ENCODE measurements around the gene ZMIZ1.

The ZMIZ1 gene

GRCh38 chr10:79118286-79119202 is 49.8 kb downstream of the ZMIZ1 start:
- H3K4me1 ChIP-seq (ENCODE audit: control insufficient read depth in 2 of 2, insufficient read depth in 2 of 2, low read length in 2 of 2): peaks cover 21 to 23% of the 10 kb centered on the region in 2 donors
- H3K9me3 ChIP-seq (ENCODE audit: control insufficient read depth in 2 of 2, low read length in 2 of 2): no peaks in the 10 kb centered on the region
- H3K36me3 ChIP-seq (ENCODE audit: control insufficient read depth in 2 of 2, insufficient read depth in 2 of 2, low read length in 2 of 2): peaks cover 32 to 38% of the 10 kb centered on the region in 2 donors
- H3K27me3 ChIP-seq (ENCODE audit: control insufficient read depth in 2 of 2, insufficient read depth in 2 of 2, low read length in 2 of 2): no peaks in the 10 kb centered on the region
- no peak overlapping the region for H3K4me3 ChIP-seq (ENCODE audit: low read length in 2 of 2)
- H3K27ac ChIP-seq (ENCODE audit: low read depth in 2 of 2, low read length in 2 of 2): no peak overlapping the region
- no peak overlapping the region for H3K9ac ChIP-seq (ENCODE audit: low read depth in 1 of 2, low read length in 2 of 2)

DNA sequence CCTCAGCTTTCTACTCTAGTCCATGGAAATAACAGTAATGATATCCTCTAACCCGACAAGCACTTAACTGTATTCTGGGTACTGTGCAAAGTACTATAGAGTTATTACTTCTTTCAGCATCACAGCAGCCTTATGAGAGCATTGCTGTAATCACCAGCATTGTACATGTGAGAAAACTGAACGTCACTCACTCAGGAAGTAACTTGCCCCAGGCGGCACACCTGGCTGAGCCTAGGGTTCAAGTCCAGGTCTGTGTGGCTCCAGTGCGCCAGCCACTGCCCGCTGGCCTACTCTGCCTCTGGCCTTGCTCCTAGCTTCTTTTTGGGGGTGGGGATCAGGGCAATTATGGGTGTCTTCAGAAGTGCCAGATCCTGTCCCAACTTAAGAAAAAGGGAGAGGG is 50.5 kb downstream of the ZMIZ1 start:
- Histone ChIP-seq H3K9ac (ENCODE audit: low read depth in 1 of 2, low read length in 2 of 2) (no peak overlapping the region), H3K27me3 (ENCODE audit: control insufficient read depth in 2 of 2, insufficient read depth in 2 of 2, low read length in 2 of 2) (no peaks in the 10 kb centered on the region), H3K27ac (ENCODE audit: low read depth in 2 of 2, low read length in 2 of 2) (no peak overlapping the region), H3K4me1 (ENCODE audit: control insufficient read depth in 2 of 2, insufficient read depth in 2 of 2, low read length in 2 of 2) (peaks cover 21 to 23% of the 10 kb centered on the region in 2 donors), H3K36me3 (ENCODE audit: control insufficient read depth in 2 of 2, insufficient read depth in 2 of 2, low read length in 2 of 2) (peaks cover 39 to 44% of the 10 kb centered on the region in 2 donors), H3K9me3 (ENCODE audit: control insufficient read depth in 2 of 2, low read length in 2 of 2) (no peaks in the 10 kb centered on the region), H3K4me3 (ENCODE audit: low read length in 2 of 2) (no peak overlapping the region)

- Histone ChIP-seq H3K27ac (ENCODE audit: low read depth in 2 of 2, low read length in 2 of 2) (no peak overlapping the region), H3K9me3 (ENCODE audit: control insufficient read depth in 2 of 2, low read length in 2 of 2) (no peaks in the 10 kb centered on the region), H3K36me3 (ENCODE audit: control insufficient read depth in 2 of 2, insufficient read depth in 2 of 2, low read length in 2 of 2) (peaks cover 50 to 55% of the 10 kb centered on the region in 2 donors), H3K9ac (ENCODE audit: low read depth in 1 of 2, low read length in 2 of 2) (no peak overlapping the region), H3K4me3 (ENCODE audit: low read length in 2 of 2) (no peak overlapping the region), H3K27me3 (ENCODE audit: control insufficient read depth in 2 of 2, insufficient read depth in 2 of 2, low read length in 2 of 2) (no peaks in the 10 kb centered on the region), H3K4me1 (ENCODE audit: control insufficient read depth in 2 of 2, insufficient read depth in 2 of 2, low read length in 2 of 2) (peaks cover 0 to 12% of the 10 kb centered on the region in 2 donors)
Observed at GRCh38 chr10:79123547-79123963, 54.8 kb downstream of the ZMIZ1 start.

DNA sequence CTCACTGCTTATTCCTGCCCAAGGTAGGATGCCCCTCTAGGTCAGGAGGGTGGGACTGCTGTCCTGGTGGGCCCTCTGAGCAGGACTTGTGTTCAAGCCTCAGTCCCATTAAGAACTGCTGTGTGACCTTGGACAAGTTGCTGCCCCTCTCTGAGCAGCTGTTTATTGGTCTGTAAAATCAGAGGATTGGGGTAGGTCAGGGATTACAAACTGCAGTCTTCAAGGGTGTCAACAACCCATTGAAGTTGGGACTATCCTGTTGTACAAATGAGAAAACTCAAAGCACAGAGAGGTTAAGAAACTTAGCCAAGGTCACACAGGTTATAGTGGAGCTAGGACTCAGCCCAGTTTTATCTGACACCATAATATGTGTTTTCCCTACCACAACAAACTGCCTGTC is 55.3 kb downstream of the ZMIZ1 start:
- Histone ChIP-seq H3K36me3 (ENCODE audit: control insufficient read depth in 2 of 2, insufficient read depth in 2 of 2, low read length in 2 of 2) (peaks cover 50 to 55% of the 10 kb centered on the region in 2 donors), H3K4me1 (ENCODE audit: control insufficient read depth in 2 of 2, insufficient read depth in 2 of 2, low read length in 2 of 2) (peaks cover 2 to 12% of the 10 kb centered on the region in 2 donors), H3K4me3 (ENCODE audit: low read length in 2 of 2) (no peak overlapping the region), H3K27me3 (ENCODE audit: control insufficient read depth in 2 of 2, insufficient read depth in 2 of 2, low read length in 2 of 2) (no peaks in the 10 kb centered on the region), H3K27ac (ENCODE audit: low read depth in 2 of 2, low read length in 2 of 2) (no peak overlapping the region), H3K9ac (ENCODE audit: low read depth in 1 of 2, low read length in 2 of 2) (no peak overlapping the region), H3K9me3 (ENCODE audit: control insufficient read depth in 2 of 2, low read length in 2 of 2) (no peaks in the 10 kb centered on the region)

DNA sequence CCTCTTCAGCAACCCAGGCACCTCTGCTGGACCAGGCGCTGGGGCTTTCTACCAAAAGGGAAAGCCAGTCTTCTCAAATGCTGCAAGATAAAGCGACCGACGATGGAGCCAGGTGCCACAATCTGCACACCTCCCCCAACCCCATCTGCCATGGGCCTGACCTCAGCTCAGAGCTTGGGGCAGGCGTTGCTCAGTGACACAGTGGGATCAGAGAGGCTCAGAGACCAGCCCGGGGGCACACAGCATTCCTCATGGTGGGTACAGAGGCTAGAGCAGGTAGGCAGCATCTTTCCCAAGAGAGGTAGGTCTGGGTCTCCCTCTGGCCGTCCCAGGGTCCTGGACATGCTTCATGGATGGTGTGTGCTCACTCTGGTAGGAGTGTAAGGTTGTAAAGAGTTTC is 56.3 kb downstream of the ZMIZ1 start:
- Histone ChIP-seq H3K27ac (ENCODE audit: low read depth in 2 of 2, low read length in 2 of 2) (no peak overlapping the region), H3K9me3 (ENCODE audit: control insufficient read depth in 2 of 2, low read length in 2 of 2) (no peaks in the 10 kb centered on the region), H3K4me3 (ENCODE audit: low read length in 2 of 2) (no peak overlapping the region), H3K4me1 (ENCODE audit: control insufficient read depth in 2 of 2, insufficient read depth in 2 of 2, low read length in 2 of 2) (peaks cover 2 to 12% of the 10 kb centered on the region in 2 donors), H3K36me3 (ENCODE audit: control insufficient read depth in 2 of 2, insufficient read depth in 2 of 2, low read length in 2 of 2) (peaks cover 43 to 47% of the 10 kb centered on the region in 2 donors), H3K27me3 (ENCODE audit: control insufficient read depth in 2 of 2, insufficient read depth in 2 of 2, low read length in 2 of 2) (no peaks in the 10 kb centered on the region), H3K9ac (ENCODE audit: low read depth in 1 of 2, low read length in 2 of 2) (no peak overlapping the region)

GRCh38 chr10:79126351-79127080 is 57.8 kb downstream of the ZMIZ1 start:
- H3K9me3 ChIP-seq (ENCODE audit: control insufficient read depth in 2 of 2, low read length in 2 of 2): no peaks in the 10 kb centered on the region
- H3K27me3 ChIP-seq (ENCODE audit: control insufficient read depth in 2 of 2, insufficient read depth in 2 of 2, low read length in 2 of 2): no peaks in the 10 kb centered on the region
- H3K4me1 ChIP-seq (ENCODE audit: control insufficient read depth in 2 of 2, insufficient read depth in 2 of 2, low read length in 2 of 2): peaks cover 2 to 12% of the 10 kb centered on the region in 2 donors
- no peak overlapping the region for H3K4me3 ChIP-seq (ENCODE audit: low read length in 2 of 2)
- H3K27ac ChIP-seq (ENCODE audit: low read depth in 2 of 2, low read length in 2 of 2): no peak overlapping the region
- no peak overlapping the region for H3K9ac ChIP-seq (ENCODE audit: low read depth in 1 of 2, low read length in 2 of 2)
- H3K36me3 ChIP-seq (ENCODE audit: control insufficient read depth in 2 of 2, insufficient read depth in 2 of 2, low read length in 2 of 2): peaks cover 41 to 46% of the 10 kb centered on the region in 2 donors

GRCh38 chr10:79127151-79127961 is 58.6 kb downstream of the ZMIZ1 start:
- H3K27ac ChIP-seq (ENCODE audit: low read depth in 2 of 2, low read length in 2 of 2): no peak overlapping the region
- peaks cover 2 to 12% of the 10 kb centered on the region in 2 donors for H3K4me1 ChIP-seq (ENCODE audit: control insufficient read depth in 2 of 2, insufficient read depth in 2 of 2, low read length in 2 of 2)
- H3K36me3 ChIP-seq (ENCODE audit: control insufficient read depth in 2 of 2, insufficient read depth in 2 of 2, low read length in 2 of 2): peaks cover 40 to 41% of the 10 kb centered on the region in 2 donors

DNA sequence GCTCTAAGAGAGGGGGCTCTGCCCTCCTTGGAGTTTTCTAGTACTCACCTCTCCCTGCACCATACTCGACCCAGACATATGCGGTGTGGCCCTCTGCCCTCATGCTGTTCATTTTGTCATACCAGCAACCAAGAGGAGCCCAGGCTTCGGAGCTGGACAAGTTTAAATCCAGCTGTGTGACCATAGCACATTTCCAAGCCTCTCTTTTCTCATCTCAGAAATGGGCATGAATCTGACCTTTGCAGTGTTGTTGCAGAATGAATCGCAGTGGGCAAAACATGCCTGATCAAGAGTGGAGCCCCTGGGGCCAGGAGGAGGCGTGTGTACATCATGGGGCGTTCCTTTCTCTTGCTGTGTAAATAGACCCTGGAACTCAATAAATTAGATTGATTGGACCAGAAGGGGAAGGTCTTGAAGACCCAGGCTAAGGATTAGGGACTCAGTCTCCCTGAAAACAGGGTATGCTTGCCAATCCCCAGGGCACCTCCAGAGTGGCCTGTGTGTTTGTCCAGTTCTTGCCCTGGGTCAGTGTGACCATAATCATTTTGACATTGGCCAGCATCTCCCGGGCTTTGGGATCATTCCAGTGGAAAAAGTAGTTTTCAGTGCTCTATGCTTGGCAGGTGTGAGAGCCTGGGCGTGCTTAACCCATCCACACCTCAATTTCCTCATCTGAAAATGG is 59.6 kb downstream of the ZMIZ1 start:
- no peaks in the 10 kb centered on the region for H3K27me3 ChIP-seq (ENCODE audit: control insufficient read depth in 2 of 2, insufficient read depth in 2 of 2, low read length in 2 of 2)
- no peak overlapping the region for H3K4me3 ChIP-seq (ENCODE audit: low read length in 2 of 2)
- peaks cover 33 to 36% of the 10 kb centered on the region in 2 donors for H3K36me3 ChIP-seq (ENCODE audit: control insufficient read depth in 2 of 2, insufficient read depth in 2 of 2, low read length in 2 of 2)
- peaks cover 2 to 12% of the 10 kb centered on the region in 2 donors for H3K4me1 ChIP-seq (ENCODE audit: control insufficient read depth in 2 of 2, insufficient read depth in 2 of 2, low read length in 2 of 2)
- no peak overlapping the region for H3K9ac ChIP-seq (ENCODE audit: low read depth in 1 of 2, low read length in 2 of 2)
- no peak overlapping the region for H3K27ac ChIP-seq (ENCODE audit: low read depth in 2 of 2, low read length in 2 of 2)
- H3K9me3 ChIP-seq (ENCODE audit: control insufficient read depth in 2 of 2, low read length in 2 of 2): no peaks in the 10 kb centered on the region

More at GRCh38 chr10:79127151-79127961, 58.6 kb downstream of the ZMIZ1 start:
- H3K9me3 ChIP-seq (ENCODE audit: control insufficient read depth in 2 of 2, low read length in 2 of 2): no peaks in the 10 kb centered on the region
- H3K9ac ChIP-seq (ENCODE audit: low read depth in 1 of 2, low read length in 2 of 2): no peak overlapping the region
- H3K27me3 ChIP-seq (ENCODE audit: control insufficient read depth in 2 of 2, insufficient read depth in 2 of 2, low read length in 2 of 2): no peaks in the 10 kb centered on the region
- H3K4me3 ChIP-seq (ENCODE audit: low read length in 2 of 2): no peak overlapping the region

DNA sequence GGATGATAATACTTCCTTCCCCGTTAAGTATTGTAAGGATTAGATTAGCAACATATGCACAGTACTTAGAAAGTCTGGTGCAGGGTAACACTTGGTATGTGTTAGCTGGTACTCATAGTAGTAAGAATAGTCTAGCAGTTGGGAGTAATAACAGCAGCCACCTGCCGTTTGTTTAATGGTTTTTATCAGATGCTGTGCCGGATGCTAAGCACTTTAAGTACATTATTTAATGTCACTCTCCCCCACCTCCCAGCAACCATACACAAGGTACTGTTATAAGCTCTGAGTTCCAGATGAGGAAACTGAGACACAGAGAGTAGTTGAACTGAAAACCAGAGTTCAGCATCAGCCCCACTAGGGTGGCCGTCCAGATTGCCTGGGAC is 60.1 kb downstream of the ZMIZ1 start:
- peaks cover 27 to 32% of the 10 kb centered on the region in 2 donors for H3K36me3 ChIP-seq (ENCODE audit: control insufficient read depth in 2 of 2, insufficient read depth in 2 of 2, low read length in 2 of 2)
- no peaks in the 10 kb centered on the region for H3K9me3 ChIP-seq (ENCODE audit: control insufficient read depth in 2 of 2, low read length in 2 of 2)
- H3K4me1 ChIP-seq (ENCODE audit: control insufficient read depth in 2 of 2, insufficient read depth in 2 of 2, low read length in 2 of 2): peaks cover 2 to 12% of the 10 kb centered on the region in 2 donors
- H3K27me3 ChIP-seq (ENCODE audit: control insufficient read depth in 2 of 2, insufficient read depth in 2 of 2, low read length in 2 of 2): no peaks in the 10 kb centered on the region
- no peak overlapping the region for H3K9ac ChIP-seq (ENCODE audit: low read depth in 1 of 2, low read length in 2 of 2)
- H3K27ac ChIP-seq (ENCODE audit: low read depth in 2 of 2, low read length in 2 of 2): no peak overlapping the region
- no peak overlapping the region for H3K4me3 ChIP-seq (ENCODE audit: low read length in 2 of 2)

Measured in mucosa of rectum (tissue), 2 donors.